Stimulated activated naive B cell treated with anti-CD40 and anti-IgM and Interleukin-4, amounts not matched to agents 10 μg/mL and 1 μg/mL and 100 μg/mL, for 72 hours (primary cell): ENCODE results near the gene CMTM3.

Experiments
- ATAC-seq, 2 donors: fragments of 150-1000 bp; cut with Tn5 transposase; replicated peaks; 2 replicates each; pipeline ENCODE4 v1.10.0; 2021; ENCODE audit warnings: moderate library complexity in 1 of 2
- DNase-seq: peaks from one replicate; pipeline ENCODE4 v3.0.0; 2021
- H3K27ac Mint-ChIP-seq: one replicate; pipeline ENCODE4 v1.8.0; 2022; ENCODE audit warnings: mild to moderate bottlenecking, mixed read lengths
- H3K27me3 Mint-ChIP-seq, 2 donors: one replicate each; pipeline ENCODE4 v1.8.0; 2022; ENCODE audit warnings: mixed read lengths in 2 of 2
- H3K36me3 Mint-ChIP-seq, 2 donors: one replicate each; pipeline ENCODE4 v1.8.0; 2022; ENCODE audit warnings: mixed read lengths in 2 of 2, mild to moderate bottlenecking in 1 of 2
- H3K4me1 Mint-ChIP-seq, 2 donors: one replicate each; pipeline ENCODE4 v1.8.0; 2022; ENCODE audit warnings: mixed read lengths in 2 of 2, mild to moderate bottlenecking in 1 of 2
- H3K4me3 Mint-ChIP-seq, 2 donors: one replicate each; pipeline ENCODE4 v1.8.0; 2022; ENCODE audit warnings: mild to moderate bottlenecking in 2 of 2, mixed read lengths in 2 of 2, moderate library complexity in 1 of 2
- H3K9me3 Mint-ChIP-seq, 2 donors: one replicate each; pipeline ENCODE4 v1.8.0; 2022; ENCODE audit warnings: mixed read lengths in 2 of 2, mild to moderate bottlenecking in 1 of 2

The CMTM3 gene

GRCh38 chr16:66662445-66663194, 58.1 kb downstream of the CMTM3 start:
- ATAC-seq = peak; percentile 38 to 46
- Mint-ChIP-seq H3K36me3 (no peaks in the 10 kb centered on the region), H3K4me1 (peaks cover 3 to 5% of the 10 kb centered on the region in 2 donors), H3K4me3 (no peak overlapping the region), H3K9me3 (no peaks in the 10 kb centered on the region), H3K27me3 (peaks cover 23 to 26% of the 10 kb centered on the region in 2 donors), H3K27ac (no peak overlapping the region)
- DNase-seq = no peak
